ENCODE data around the gene CCT6A.

DNA sequence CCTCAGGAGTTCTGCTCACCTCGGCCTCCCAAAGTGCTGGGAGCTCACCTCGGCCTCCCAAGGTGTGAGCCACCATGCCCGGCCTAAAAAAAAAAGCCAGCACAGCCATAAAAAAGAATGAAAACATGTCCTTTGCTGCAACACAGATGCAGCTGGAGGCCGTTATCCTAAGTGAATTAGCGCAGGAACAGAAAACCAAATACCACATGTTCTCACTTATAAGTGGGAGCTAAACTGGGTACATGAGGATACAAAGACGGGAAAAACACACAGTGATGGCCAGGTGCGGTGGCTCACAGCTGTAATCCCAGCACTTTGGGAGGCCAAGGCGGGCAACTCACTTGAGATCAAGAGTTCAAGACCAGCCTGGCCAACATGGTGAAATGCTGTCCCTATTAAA is 21.2 kb upstream of the CCT6A start:
- TF ChIP-seq, protein P1, sequence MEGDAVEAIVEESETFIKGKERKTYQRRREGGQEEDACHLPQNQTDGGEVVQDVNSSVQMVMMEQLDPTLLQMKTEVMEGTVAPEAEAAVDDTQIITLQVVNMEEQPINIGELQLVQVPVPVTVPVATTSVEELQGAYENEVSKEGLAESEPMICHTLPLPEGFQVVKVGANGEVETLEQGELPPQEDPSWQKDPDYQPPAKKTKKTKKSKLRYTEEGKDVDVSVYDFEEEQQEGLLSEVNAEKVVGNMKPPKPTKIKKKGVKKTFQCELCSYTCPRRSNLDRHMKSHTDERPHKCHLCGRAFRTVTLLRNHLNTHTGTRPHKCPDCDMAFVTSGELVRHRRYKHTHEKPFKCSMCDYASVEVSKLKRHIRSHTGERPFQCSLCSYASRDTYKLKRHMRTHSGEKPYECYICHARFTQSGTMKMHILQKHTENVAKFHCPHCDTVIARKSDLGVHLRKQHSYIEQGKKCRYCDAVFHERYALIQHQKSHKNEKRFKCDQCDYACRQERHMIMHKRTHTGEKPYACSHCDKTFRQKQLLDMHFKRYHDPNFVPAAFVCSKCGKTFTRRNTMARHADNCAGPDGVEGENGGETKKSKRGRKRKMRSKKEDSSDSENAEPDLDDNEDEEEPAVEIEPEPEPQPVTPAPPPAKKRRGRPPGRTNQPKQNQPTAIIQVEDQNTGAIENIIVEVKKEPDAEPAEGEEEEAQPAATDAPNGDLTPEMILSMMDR (IDR thresholded peaks at IDR 0.05; ENCODE audit: insufficient read depth, low read length) = no peak
- TF ChIP-seq, protein P2, sequence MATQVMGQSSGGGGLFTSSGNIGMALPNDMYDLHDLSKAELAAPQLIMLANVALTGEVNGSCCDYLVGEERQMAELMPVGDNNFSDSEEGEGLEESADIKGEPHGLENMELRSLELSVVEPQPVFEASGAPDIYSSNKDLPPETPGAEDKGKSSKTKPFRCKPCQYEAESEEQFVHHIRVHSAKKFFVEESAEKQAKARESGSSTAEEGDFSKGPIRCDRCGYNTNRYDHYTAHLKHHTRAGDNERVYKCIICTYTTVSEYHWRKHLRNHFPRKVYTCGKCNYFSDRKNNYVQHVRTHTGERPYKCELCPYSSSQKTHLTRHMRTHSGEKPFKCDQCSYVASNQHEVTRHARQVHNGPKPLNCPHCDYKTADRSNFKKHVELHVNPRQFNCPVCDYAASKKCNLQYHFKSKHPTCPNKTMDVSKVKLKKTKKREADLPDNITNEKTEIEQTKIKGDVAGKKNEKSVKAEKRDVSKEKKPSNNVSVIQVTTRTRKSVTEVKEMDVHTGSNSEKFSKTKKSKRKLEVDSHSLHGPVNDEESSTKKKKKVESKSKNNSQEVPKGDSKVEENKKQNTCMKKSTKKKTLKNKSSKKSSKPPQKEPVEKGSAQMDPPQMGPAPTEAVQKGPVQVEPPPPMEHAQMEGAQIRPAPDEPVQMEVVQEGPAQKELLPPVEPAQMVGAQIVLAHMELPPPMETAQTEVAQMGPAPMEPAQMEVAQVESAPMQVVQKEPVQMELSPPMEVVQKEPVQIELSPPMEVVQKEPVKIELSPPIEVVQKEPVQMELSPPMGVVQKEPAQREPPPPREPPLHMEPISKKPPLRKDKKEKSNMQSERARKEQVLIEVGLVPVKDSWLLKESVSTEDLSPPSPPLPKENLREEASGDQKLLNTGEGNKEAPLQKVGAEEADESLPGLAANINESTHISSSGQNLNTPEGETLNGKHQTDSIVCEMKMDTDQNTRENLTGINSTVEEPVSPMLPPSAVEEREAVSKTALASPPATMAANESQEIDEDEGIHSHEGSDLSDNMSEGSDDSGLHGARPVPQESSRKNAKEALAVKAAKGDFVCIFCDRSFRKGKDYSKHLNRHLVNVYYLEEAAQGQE (IDR thresholded peaks at IDR 0.05; ENCODE audit: insufficient replicate concordance, low read depth) = no peak
